Chondrocyte (in vitro differentiated cells): Measurements from ENCODE around the gene POLN. TPM values are rescaled to one million over a fixed set of nuclear protein-coding genes. Genes with fewer than 3 reads are reported as not detected.

Source experiments
- DNase-seq: peaks from one replicate; pipeline ENCODE4 v3.0.0; 2021; ENCODE audit warnings: mixed read lengths, low spot score
- H3K27ac Mint-ChIP-seq: one replicate; pipeline ENCODE4 v1.8.0; 2021; ENCODE audit warnings: mild to moderate bottlenecking, moderate library complexity, mixed read lengths; ENCODE audit not compliant: unreplicated experiment
- H3K27me3 Mint-ChIP-seq: 2 replicates; pipeline ENCODE4 v1.8.0; 2021; ENCODE audit warnings: low read depth, mixed read lengths
- H3K36me3 Mint-ChIP-seq: 2 replicates; pipeline ENCODE4 v1.8.0; 2021; ENCODE audit warnings: low read depth, mixed read lengths
- H3K4me1 Mint-ChIP-seq: 2 replicates; pipeline ENCODE4 v1.8.0; 2021; ENCODE audit warnings: low read depth, mild to moderate bottlenecking, mixed read lengths
- H3K4me3 Mint-ChIP-seq: one replicate; pipeline ENCODE4 v1.8.0; 2021; ENCODE audit warnings: mild to moderate bottlenecking, moderate library complexity, mixed read lengths; ENCODE audit not compliant: unreplicated experiment
- H3K9me3 Mint-ChIP-seq: 2 replicates; pipeline ENCODE4 v1.8.0; 2021; ENCODE audit warnings: low read depth, mixed read lengths
- CTCF ChIP-seq: fragments of 200-600 bp; sonication (generic); IDR thresholded peaks from 2 replicates; pipeline ENCODE4 v1.5.0; 2021; ENCODE audit warnings: antibody characterized with exemption, mild to moderate bottlenecking, moderate library complexity
- total RNA-seq: library from RNA; stranded (reverse); gene quantifications from 3 replicates; pipeline ENCODE4 v1.2.1, GENCODE V29; 2021

The POLN gene
- total RNA-seq, 1 donor from 2014 or later: 5.5 TPM

GRCh38 chr4:2126309-2127043 is 115.4 kb downstream of the POLN start:
- DNase-seq: no peak
- Mint-ChIP-seq H3K36me3 (peaks cover 7% of the 10 kb centered on the region), H3K4me3 (no peak overlapping the region), H3K27me3 (no peaks in the 10 kb centered on the region), H3K27ac (no peak overlapping the region), H3K9me3 (peaks cover 3% of the 10 kb centered on the region), H3K4me1 (no peaks in the 10 kb centered on the region)
- TF ChIP-seq CTCF: no peak

GRCh38 chr4:2125831-2126230 is 116.1 kb downstream of the POLN start:
- H3K36me3 Mint-ChIP-seq: peaks cover 7% of the 10 kb centered on the region
- no peaks in the 10 kb centered on the region for H3K4me1 Mint-ChIP-seq
- no peak overlapping the region for H3K27ac Mint-ChIP-seq
- no peak for TF ChIP-seq CTCF
- DNase-seq: no peak
- H3K4me3 Mint-ChIP-seq: no peak overlapping the region
- H3K27me3 Mint-ChIP-seq: no peaks in the 10 kb centered on the region
- H3K9me3 Mint-ChIP-seq: no peaks in the 10 kb centered on the region

GRCh38 chr4:2125023-2125422 is 116.9 kb downstream of the POLN start:
- Mint-ChIP-seq H3K27me3 (no peaks in the 10 kb centered on the region), H3K4me1 (no peaks in the 10 kb centered on the region), H3K4me3 (no peak overlapping the region), H3K27ac (no peak overlapping the region), H3K9me3 (no peaks in the 10 kb centered on the region), H3K36me3 (peaks cover 7% of the 10 kb centered on the region)
- no peak for TF ChIP-seq CTCF
- DNase-seq: no peak

GRCh38 chr4:2116687-2117400 is 125.1 kb downstream of the POLN start:
- no peak for TF ChIP-seq CTCF
- H3K4me3 Mint-ChIP-seq: no peak overlapping the region
- no peak for DNase-seq
- H3K27me3 Mint-ChIP-seq: no peaks in the 10 kb centered on the region
- no peaks in the 10 kb centered on the region for H3K4me1 Mint-ChIP-seq
- H3K36me3 Mint-ChIP-seq: peaks cover 2% of the 10 kb centered on the region
- H3K27ac Mint-ChIP-seq: no peak overlapping the region
- peaks cover 4% of the 10 kb centered on the region for H3K9me3 Mint-ChIP-seq

- H3K27ac Mint-ChIP-seq: no peak overlapping the region
- H3K9me3 Mint-ChIP-seq: peaks cover 17% of the 10 kb centered on the region
- no peak overlapping the region for H3K4me3 Mint-ChIP-seq
- peaks cover 14% of the 10 kb centered on the region for H3K36me3 Mint-ChIP-seq
- peaks cover 3% of the 10 kb centered on the region for H3K27me3 Mint-ChIP-seq
- no peak for DNase-seq
- TF ChIP-seq CTCF: no peak
- peaks cover 3% of the 10 kb centered on the region for H3K4me1 Mint-ChIP-seq
Measured at GRCh38 chr4:2105559-2105958, 136.4 kb downstream of the POLN start.
